D721Med (cell line): ENCODE results near the gene CTNNA3.

Experiments
- DNase-seq: peaks from one replicate; pipeline ENCODE4 v3.0.0; 2011; ENCODE audit warnings: low spot score; ENCODE audit not compliant: insufficient read length
- FAIRE-seq: peaks from 2 replicates; lab custom pipeline; 2011; peaks lifted over from hg19 to GRCh38; lab: Jason Lieb, UNC
- CTCF ChIP-seq: IDR thresholded peaks from 2 replicates; pipeline ENCODE4 v1.5.1; 2012; ENCODE audit warnings: mild to moderate bottlenecking, control low read depth; ENCODE audit not compliant: insufficient read depth; ENCODE audit errors: missing control alignments

CTNNA3 gene

GRCh38 chr10:66405566-66405965, 1290.4 kb downstream of the CTNNA3 start:
- FAIRE-seq (no peak), DNase-seq (no peak)
- no peak for TF ChIP-seq CTCF

GRCh38 chr10:66398669-66399068, 1297.3 kb downstream of the CTNNA3 start:
- DNase-seq (no peak), FAIRE-seq (no peak)
- no peak for TF ChIP-seq CTCF

- FAIRE-seq (no peak), DNase-seq (no peak)
- TF ChIP-seq CTCF = no peak
Observed at GRCh38 chr10:66394342-66395063, 1301.5 kb downstream of the CTNNA3 start.

- TF ChIP-seq CTCF = no peak
- DNase-seq (no peak), FAIRE-seq (no peak)
Observed at GRCh38 chr10:66390926-66391325, 1305.1 kb downstream of the CTNNA3 start.

GRCh38 chr10:66381045-66381444, 1315.0 kb downstream of the CTNNA3 start:
- no peak for TF ChIP-seq CTCF
- no peak for DNase-seq
- no peak for FAIRE-seq

GRCh38 chr10:66378117-66378876, 1317.7 kb downstream of the CTNNA3 start:
- TF ChIP-seq CTCF = no peak
- no peak for FAIRE-seq

GRCh38 chr10:66368146-66368545, 1327.8 kb downstream of the CTNNA3 start:
- FAIRE-seq (no peak), DNase-seq (no peak)
- no peak for TF ChIP-seq CTCF

More at GRCh38 chr10:66378117-66378876, 1317.7 kb downstream of the CTNNA3 start:
- DNase-seq = no peak
